Dendritic cell treated with granulocyte-macrophage colony-stimulating factor and Interleukin-4, amounts not matched to agents 40 ng/mL and 50 ng/mL, for 4 days (primary cell): Measurements from ENCODE around the gene CDH22.

Experiments used
- H3K27ac Mint-ChIP-seq: one replicate; pipeline ENCODE4 v1.8.0; 2022; ENCODE audit warnings: mild to moderate bottlenecking, mixed read lengths
- H3K27me3 Mint-ChIP-seq: one replicate; pipeline ENCODE4 v1.8.0; 2022; ENCODE audit warnings: mild to moderate bottlenecking, mixed read lengths
- H3K36me3 Mint-ChIP-seq: one replicate; pipeline ENCODE4 v1.8.0; 2022; ENCODE audit warnings: low read depth, mixed read lengths
- H3K4me1 Mint-ChIP-seq: one replicate; pipeline ENCODE4 v1.8.0; 2022; ENCODE audit warnings: low read depth, mixed read lengths
- H3K4me3 Mint-ChIP-seq: one replicate; pipeline ENCODE4 v1.8.0; 2022; ENCODE audit warnings: mild to moderate bottlenecking, moderate library complexity, mixed read lengths
- H3K9me3 Mint-ChIP-seq: one replicate; pipeline ENCODE4 v1.8.0; 2022; ENCODE audit warnings: mixed read lengths
- intact Hi-C: fragments of 100-400 bp; cut with micrococcal nuclease; formaldehyde crosslinking; loops from one replicate; pipeline ENCODE4 v1.15.0; 2022

The CDH22 gene

DNA sequence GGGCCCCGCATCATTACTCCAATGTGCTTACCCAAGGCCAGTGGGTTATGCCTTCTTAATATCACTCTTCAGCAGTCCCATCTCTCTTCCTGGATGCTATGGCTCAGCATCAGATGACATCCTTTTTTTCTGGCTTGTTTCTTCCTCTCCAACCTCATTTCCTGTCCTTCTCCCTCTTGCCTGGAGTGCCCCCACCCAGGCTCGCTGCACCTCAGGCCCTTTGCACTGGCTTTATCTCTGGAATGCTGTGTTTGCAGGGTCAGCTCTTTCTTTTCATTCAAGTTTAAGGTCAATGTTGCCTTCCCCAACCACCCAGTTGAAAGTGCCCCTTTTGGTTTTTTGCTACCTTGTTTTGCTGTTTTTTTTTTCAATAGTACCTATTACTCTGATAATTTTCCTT is 153.5 kb downstream of the CDH22 start:
- H3K36me3 Mint-ChIP-seq: no peaks in the 10 kb centered on the region
- peaks cover 5% of the 10 kb centered on the region for H3K4me1 Mint-ChIP-seq
- no peak overlapping the region for H3K4me3 Mint-ChIP-seq
- H3K27me3 Mint-ChIP-seq: peaks cover 27% of the 10 kb centered on the region
- H3K27ac Mint-ChIP-seq: no peak overlapping the region
- intact Hi-C loops: no loop called here
- H3K9me3 Mint-ChIP-seq: no peaks in the 10 kb centered on the region

DNA sequence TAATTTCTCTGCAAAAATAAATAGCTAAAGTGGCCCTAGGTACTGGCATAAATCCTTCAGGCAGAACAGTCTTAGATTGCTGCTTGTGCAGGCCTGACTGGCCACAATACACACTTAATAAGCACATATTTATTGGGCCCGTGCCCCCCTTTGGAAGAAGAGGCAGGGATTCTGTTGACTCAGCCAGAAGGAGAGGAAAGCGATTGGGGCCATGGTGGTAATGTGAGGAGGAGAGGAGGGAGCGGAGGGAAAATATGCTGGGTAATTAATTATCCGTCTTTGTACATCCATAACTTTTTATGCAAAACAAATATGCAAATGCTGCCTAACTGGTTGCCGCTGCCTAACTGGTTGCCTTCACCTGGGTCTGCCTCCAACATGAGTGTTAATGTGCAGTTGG is 154.0 kb downstream of the CDH22 start:
- H3K4me3 Mint-ChIP-seq: no peak overlapping the region
- H3K27me3 Mint-ChIP-seq: peaks cover 25% of the 10 kb centered on the region
- H3K36me3 Mint-ChIP-seq: no peaks in the 10 kb centered on the region
- H3K9me3 Mint-ChIP-seq: no peaks in the 10 kb centered on the region
- peaks cover 5% of the 10 kb centered on the region for H3K4me1 Mint-ChIP-seq
- no peak overlapping the region for H3K27ac Mint-ChIP-seq
- intact Hi-C loops: no loop called here

DNA sequence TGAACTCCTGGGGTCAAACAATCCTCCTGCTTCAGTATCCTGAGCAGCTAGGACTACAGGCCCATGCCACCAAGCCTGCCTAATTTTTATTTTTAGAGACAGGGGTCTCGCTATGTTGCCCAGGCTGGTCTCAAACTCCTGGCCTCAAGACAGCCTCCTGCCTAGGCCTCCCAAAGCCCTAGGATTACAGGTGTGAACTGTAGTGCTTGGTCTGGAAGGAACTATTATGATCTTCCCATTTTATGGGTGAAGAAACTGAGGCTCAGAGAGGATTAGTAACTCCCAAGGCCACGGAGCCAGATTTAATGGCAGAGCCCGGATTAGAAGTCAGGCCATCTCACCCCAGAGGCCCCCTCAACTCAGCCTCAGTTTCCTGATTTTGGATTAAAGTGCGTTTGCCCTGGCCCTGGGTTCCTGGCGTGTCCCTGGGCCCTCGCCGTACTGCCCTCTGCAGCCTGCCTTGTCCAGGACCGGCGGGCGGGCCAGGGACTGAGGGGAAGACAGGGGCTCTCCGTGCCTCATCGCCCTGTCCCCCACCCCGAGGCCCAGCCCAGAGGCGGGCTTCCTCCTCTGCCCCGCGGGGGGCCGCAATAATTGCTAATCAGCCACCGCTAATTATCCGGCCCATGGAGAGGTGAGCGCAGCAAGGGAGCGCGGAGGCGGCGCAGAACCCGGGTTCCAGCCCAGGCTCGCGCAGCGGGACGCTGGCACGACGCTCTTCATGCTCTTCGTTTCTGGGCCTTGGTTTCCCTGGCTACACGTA is 155.3 kb downstream of the CDH22 start:
- H3K9me3 Mint-ChIP-seq: no peaks in the 10 kb centered on the region
- H3K4me1 Mint-ChIP-seq: peaks cover under 1% of the 10 kb centered on the region
- peaks cover 22% of the 10 kb centered on the region for H3K27me3 Mint-ChIP-seq
- no peak overlapping the region for H3K4me3 Mint-ChIP-seq
- intact Hi-C loops: no loop called here
- no peak overlapping the region for H3K27ac Mint-ChIP-seq
- H3K36me3 Mint-ChIP-seq: no peaks in the 10 kb centered on the region

DNA sequence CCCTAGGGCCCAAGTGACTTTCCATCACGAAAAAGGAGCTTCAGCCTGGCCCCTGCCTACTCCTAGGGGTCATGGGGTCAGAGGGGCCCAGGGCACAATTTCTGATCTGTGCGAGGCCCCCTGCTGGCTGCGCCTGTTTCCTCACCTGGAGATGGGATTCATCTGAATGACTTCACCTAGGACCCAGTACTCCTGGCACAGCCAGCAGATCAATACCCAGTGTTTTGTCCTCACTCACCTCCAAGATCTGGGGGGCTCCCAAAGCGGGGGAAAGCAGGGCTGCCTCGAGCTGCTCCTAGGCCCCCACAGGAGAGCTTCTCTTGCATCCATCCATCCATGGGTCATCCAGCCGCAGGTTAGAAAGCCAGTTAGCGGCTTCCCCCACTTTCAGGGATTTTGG is 156.4 kb downstream of the CDH22 start:
- intact Hi-C loops: no loop called here
- no peak overlapping the region for H3K4me3 Mint-ChIP-seq
- H3K4me1 Mint-ChIP-seq: no peaks in the 10 kb centered on the region

DNA sequence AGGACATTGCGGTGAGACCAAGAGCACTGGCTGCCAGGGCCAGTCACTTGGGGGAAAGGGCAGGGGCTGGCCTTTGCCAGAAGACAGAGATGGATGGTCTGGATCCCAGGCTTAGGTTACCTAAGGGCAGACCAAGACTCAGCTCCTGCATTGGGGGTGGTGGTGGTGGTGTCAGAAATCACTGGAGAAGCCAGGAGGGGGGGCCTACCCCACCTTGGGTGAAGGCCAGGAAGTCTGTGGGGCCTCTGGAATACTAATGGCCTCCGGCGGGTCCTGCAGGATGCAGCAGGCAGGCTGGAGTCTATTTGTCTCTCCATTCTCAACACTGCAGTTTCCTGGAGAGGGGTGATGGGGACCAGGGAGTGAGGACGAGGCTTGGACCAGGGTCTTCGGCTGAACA is 157.4 kb downstream of the CDH22 start:
- no peaks in the 10 kb centered on the region for H3K4me1 Mint-ChIP-seq
- no peaks in the 10 kb centered on the region for H3K9me3 Mint-ChIP-seq
- H3K4me3 Mint-ChIP-seq: no peak overlapping the region
- intact Hi-C loops: no loop called here
- H3K27ac Mint-ChIP-seq: no peak overlapping the region
- peaks cover 22% of the 10 kb centered on the region for H3K27me3 Mint-ChIP-seq
- H3K36me3 Mint-ChIP-seq: no peaks in the 10 kb centered on the region

More for the DNA sequence above, 156.4 kb downstream of the CDH22 start:
- no peaks in the 10 kb centered on the region for H3K9me3 Mint-ChIP-seq
- H3K27me3 Mint-ChIP-seq: peaks cover 22% of the 10 kb centered on the region
- no peaks in the 10 kb centered on the region for H3K36me3 Mint-ChIP-seq
- no peak overlapping the region for H3K27ac Mint-ChIP-seq

DNA sequence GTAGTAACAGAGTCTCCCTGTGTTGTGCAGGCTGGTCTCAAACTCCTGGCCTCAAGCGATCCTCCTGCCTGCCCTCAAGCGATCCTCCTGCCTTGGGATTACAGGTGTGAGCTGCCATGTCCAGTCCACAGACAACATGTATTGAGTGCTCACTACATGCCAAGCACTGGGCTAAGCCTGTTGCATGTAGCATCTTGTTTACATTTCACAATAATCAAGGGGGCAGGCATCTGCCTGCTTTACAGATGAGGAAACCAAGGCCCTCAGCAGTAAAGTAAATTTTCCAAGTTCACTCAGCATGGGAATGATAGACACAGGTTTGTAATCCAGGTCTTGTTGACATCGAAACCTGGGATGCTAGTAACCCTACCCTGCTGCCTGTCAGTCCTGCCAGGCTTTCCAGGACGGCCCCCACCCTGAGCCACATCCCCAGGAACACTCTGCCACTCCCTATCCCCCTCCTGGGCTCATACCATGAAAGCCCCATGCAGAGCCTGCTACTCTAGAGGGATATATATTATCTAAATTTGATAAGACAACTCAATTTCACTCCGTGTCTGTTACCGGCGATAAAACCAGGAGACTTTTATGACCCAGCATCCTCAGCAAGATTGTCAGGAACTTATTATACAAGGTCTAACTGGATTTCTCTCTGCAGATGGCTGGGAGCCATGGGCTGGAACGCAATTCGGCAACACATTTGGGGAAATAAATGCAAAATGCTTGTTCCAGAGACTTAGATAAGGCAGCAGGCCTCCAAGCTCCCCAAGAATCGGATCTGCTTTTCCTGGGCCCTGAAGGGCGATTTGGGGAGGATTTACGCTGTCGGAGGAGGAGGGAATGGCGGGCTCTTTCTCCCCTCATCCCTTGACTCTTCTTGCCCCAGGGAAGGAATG is 159.7 kb downstream of the CDH22 start:
- no peak overlapping the region for H3K27ac Mint-ChIP-seq
- H3K9me3 Mint-ChIP-seq: no peaks in the 10 kb centered on the region
- peaks cover 16% of the 10 kb centered on the region for H3K27me3 Mint-ChIP-seq
- H3K4me3 Mint-ChIP-seq: no peak overlapping the region
- H3K4me1 Mint-ChIP-seq: no peaks in the 10 kb centered on the region
- intact Hi-C loops: no loop called here
- no peaks in the 10 kb centered on the region for H3K36me3 Mint-ChIP-seq

DNA sequence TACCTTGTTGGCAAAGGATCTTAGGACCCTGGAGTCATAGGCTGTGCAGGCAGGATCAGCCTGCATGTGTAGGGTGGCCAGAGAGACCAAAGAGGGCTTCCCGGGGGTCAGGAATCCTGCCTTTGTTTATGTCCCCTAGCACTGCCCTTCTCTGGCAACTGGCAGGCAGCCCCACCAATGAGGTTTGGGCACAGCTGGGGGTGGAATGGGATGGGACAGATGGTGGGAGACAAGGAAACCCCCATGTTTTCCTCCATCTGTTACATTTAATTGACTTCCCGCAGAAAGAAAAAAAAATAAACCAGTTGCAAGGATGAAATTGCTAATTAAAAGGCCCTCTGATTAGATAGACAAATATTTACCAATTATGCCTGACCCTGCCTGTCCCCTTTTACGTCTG is 162.6 kb downstream of the CDH22 start:
- Mint-ChIP-seq H3K27me3 (peaks cover 27% of the 10 kb centered on the region), H3K27ac (no peak overlapping the region), H3K4me1 (no peaks in the 10 kb centered on the region), H3K9me3 (no peaks in the 10 kb centered on the region), H3K36me3 (no peaks in the 10 kb centered on the region), H3K4me3 (no peak overlapping the region)
- intact Hi-C loops: no loop called here

GRCh38 chr20:46144432-46145025 is 163.8 kb downstream of the CDH22 start:
- no peak overlapping the region for H3K27ac Mint-ChIP-seq
- H3K36me3 Mint-ChIP-seq: no peaks in the 10 kb centered on the region
- no peaks in the 10 kb centered on the region for H3K9me3 Mint-ChIP-seq
- no peaks in the 10 kb centered on the region for H3K4me1 Mint-ChIP-seq
- intact Hi-C loops: no loop called here
- no peak overlapping the region for H3K4me3 Mint-ChIP-seq
- H3K27me3 Mint-ChIP-seq: peaks cover 34% of the 10 kb centered on the region

DNA sequence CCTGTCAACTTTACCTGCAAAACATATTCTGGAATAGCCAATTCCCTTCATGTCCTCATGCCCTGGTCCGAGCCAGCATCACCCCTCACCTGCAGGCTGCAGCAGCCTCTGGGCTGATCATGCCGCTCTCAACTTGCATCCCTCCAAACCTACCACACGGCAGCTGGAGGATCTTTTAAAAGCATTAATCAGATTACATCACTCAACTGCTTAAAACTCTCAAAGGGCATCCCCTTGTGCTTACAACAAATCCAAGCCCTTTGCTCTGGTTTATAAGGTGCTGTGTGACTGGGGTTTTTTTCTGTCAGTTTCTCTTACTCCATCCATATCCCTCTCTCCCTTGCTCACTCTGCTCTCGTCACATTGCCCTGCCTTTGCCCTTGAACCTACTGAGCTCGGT is 166.2 kb downstream of the CDH22 start:
- H3K4me3 Mint-ChIP-seq: no peak overlapping the region
- peaks cover 46% of the 10 kb centered on the region for H3K27me3 Mint-ChIP-seq
- H3K36me3 Mint-ChIP-seq: no peaks in the 10 kb centered on the region
- H3K27ac Mint-ChIP-seq: no peak overlapping the region
- intact Hi-C loops: no loop called here
- no peaks in the 10 kb centered on the region for H3K4me1 Mint-ChIP-seq
- H3K9me3 Mint-ChIP-seq: no peaks in the 10 kb centered on the region

DNA sequence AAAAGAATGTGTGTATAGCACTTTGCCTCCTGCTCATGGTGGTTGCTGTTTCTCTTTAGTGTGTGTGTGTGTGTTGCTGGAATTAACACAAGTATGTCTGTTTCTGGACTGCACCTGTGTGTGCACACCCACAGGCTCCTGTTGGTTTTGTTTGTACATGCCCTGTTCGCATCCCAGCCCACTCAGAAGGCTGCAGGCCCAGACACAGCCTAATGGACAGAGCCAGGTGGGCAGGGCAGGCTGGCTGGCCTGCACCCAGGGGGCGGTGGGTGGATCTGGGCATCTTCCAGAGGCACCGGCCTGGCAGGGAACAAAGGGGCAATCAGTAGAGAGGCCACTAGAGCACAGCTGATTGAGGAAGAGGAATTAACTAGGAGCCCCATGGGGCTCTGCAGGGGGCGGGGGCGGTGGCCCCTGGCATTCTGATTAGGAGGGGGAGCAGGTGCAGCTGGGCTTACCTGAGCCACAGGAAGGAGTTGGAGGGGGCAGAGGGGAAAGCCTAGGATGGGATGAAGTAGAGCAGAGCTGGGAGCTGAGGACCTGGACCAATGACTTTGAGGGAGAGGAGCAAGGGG is 168.3 kb downstream of the CDH22 start:
- intact Hi-C loops: no loop called here
- H3K36me3 Mint-ChIP-seq: no peaks in the 10 kb centered on the region
- peaks cover 59% of the 10 kb centered on the region for H3K27me3 Mint-ChIP-seq
- H3K27ac Mint-ChIP-seq: no peak overlapping the region
- no peak overlapping the region for H3K4me3 Mint-ChIP-seq
- no peaks in the 10 kb centered on the region for H3K4me1 Mint-ChIP-seq
- no peaks in the 10 kb centered on the region for H3K9me3 Mint-ChIP-seq

DNA sequence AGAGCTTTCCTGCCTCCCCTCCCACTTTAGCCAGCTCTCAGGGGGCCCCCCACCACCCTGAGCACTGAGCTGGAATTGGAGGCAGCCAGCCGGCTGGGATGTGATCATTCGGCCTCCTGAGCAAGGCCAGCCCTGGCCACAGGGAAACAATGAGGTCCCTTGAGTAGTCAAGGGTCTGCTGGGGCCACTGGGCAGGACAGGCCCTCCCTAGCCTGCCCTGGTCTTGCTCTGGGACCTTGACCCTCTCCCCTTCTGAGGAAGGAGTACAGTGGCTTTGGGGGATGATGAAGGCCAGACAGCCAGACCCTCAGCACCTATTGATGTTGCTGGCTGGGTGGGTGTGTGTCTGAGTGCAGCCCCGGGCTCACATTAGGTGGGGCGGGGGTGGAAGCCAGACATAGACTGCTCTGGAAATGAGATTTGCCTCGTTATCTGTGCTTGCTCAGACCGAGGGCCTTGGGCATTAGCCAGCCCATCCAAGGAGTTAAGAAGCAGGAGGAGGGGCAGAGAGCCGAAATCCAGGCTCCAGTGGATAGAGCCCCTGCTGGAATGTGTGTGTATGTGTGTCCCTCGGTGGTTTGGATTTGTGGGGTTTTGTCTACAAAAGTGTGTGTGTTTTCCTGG is 168.9 kb downstream of the CDH22 start:
- no peaks in the 10 kb centered on the region for H3K36me3 Mint-ChIP-seq
- no peaks in the 10 kb centered on the region for H3K4me1 Mint-ChIP-seq
- no peak overlapping the region for H3K27ac Mint-ChIP-seq
- H3K27me3 Mint-ChIP-seq: peaks cover 63% of the 10 kb centered on the region
- intact Hi-C loops: no loop called here
- H3K9me3 Mint-ChIP-seq: no peaks in the 10 kb centered on the region
- H3K4me3 Mint-ChIP-seq: no peak overlapping the region

DNA sequence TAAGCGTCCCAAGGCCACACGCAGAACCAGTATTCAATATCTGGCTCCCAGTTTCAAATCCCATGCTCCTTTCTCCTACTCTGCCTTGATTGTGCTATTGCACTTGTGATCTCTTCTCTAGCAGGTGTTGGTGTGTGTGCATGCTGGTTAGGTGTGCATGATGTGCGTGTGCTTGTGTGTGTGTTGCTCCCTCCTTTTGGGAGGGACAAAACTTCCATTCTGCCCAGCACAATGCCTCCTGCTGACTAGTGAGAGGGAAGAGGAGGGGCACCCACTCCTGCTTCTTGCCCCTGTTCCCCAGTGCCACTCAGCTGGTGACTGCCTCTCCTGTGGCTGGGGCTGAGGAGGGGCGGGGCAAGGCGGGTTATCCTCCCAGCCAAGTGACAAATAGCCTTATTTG is 170.5 kb downstream of the CDH22 start:
- H3K4me3 Mint-ChIP-seq: no peak overlapping the region
- H3K36me3 Mint-ChIP-seq: no peaks in the 10 kb centered on the region
- no peaks in the 10 kb centered on the region for H3K9me3 Mint-ChIP-seq
- intact Hi-C loops: no loop called here
- no peak overlapping the region for H3K27ac Mint-ChIP-seq
- peaks cover 66% of the 10 kb centered on the region for H3K27me3 Mint-ChIP-seq
- H3K4me1 Mint-ChIP-seq: peaks cover 2% of the 10 kb centered on the region

DNA sequence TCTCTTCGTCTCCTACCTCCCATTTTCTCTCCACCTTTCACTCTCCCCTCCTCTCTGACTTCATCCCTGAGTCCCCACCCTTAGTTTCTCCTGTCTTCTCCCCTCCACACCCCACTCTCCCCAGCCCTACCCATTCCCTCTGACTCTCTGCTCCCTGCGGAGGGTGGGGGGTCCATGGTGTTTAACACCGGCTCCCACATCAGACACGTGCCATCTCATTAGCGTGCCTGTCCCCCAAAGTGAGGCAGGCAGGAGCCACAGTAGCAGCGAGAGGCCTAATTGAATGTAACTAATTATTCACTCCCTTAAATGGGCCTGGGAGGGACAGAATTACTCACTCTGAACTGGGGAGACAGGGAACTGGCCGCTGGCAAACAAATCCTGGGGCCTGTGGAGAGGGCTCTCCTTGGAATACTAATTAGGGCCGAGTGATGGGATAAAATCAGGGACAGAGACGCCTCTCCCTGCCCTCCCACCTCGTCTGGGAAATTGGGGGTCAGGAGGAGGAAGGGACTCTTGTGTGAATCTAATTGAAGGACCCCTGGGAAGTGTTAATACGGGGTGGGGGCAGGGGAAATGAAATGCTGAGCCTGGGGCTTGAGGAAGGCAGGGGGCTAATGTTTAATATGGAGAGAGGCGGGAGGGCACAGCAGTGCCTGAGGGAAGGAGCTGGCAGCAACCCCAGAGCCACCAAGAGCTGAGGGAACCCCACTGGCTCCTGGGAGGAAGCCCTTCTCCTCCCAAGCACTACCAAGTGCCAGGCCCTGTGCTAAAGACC is 172.3 kb downstream of the CDH22 start:
- H3K4me3 Mint-ChIP-seq: no peak overlapping the region
- H3K4me1 Mint-ChIP-seq: peaks cover 16% of the 10 kb centered on the region
- H3K27ac Mint-ChIP-seq: no peak overlapping the region
- H3K36me3 Mint-ChIP-seq: no peaks in the 10 kb centered on the region
- intact Hi-C loops: no loop called here
- H3K9me3 Mint-ChIP-seq: no peaks in the 10 kb centered on the region
- peaks cover 59% of the 10 kb centered on the region for H3K27me3 Mint-ChIP-seq
